Activated naive CD8-positive, alpha-beta T cell treated with anti-CD3 and anti-CD28 coated beads, Interleukin-2, amount 10 ng/mL, durations not matched to agents 7 days and 5 days (primary cell): ENCODE results near the gene RHBDF2. TPM values are rescaled to one million over a fixed set of nuclear protein-coding genes. Genes with fewer than 3 reads are reported as not detected.
"Not testable (repeated sequence)": the region's sequence is repeated elsewhere in the genome, so short reads cannot be mapped to it uniquely, and the experiment has no call there.

Source experiments
- ATAC-seq: fragments of 150-1000 bp; cut with Tn5 transposase; one replicate; pipeline ENCODE4 v1.10.0; 2021; ENCODE audit warnings: low read depth, moderate library complexity
- POLR2A ChIA-PET: fragments of 350-600 bp; sonication (Branson Sonifier 250); formaldehyde crosslinking; loops from one replicate; lab custom pipeline; 2021; ENCODE audit warnings: antibody characterized with exemption; lab: Charles Lee
- DNase-seq: peaks from one replicate; pipeline ENCODE4 v3.0.0; 2021
- H3K27ac Mint-ChIP-seq: one replicate; pipeline ENCODE4 v1.8.0; 2022; ENCODE audit warnings: mild to moderate bottlenecking, mixed read lengths
- H3K27me3 Mint-ChIP-seq: one replicate; pipeline ENCODE4 v1.8.0; 2022; ENCODE audit warnings: mild to moderate bottlenecking, moderate library complexity, mixed read lengths
- H3K36me3 Mint-ChIP-seq: one replicate; pipeline ENCODE4 v1.8.0; 2021; ENCODE audit warnings: mild to moderate bottlenecking, mixed read lengths
- H3K4me1 Mint-ChIP-seq: one replicate; pipeline ENCODE4 v1.8.0; 2021; ENCODE audit warnings: mixed read lengths
- H3K4me3 Mint-ChIP-seq: one replicate; pipeline ENCODE4 v1.8.0; 2022; ENCODE audit warnings: mild to moderate bottlenecking, moderate library complexity, mixed read lengths
- H3K9me3 Mint-ChIP-seq: one replicate; pipeline ENCODE4 v1.8.0; 2021; ENCODE audit warnings: mixed read lengths
- total RNA-seq, 2 experiments: library from RNA; stranded (reverse); gene quantifications; one replicate each; pipeline ENCODE4 v1.2.3, GENCODE V29; 2021

The RHBDF2 gene
- total RNA-seq, 2 experiments from 2014 or later = 65.1 to 67.2 TPM

GRCh38 chr17:76525513-76525833, 24.2 kb upstream of the RHBDF2 start:
- not testable (repeated sequence) for H3K4me3 Mint-ChIP-seq, DNase-seq, ATAC-seq, H3K36me3 Mint-ChIP-seq, H3K27ac Mint-ChIP-seq, H3K27me3 Mint-ChIP-seq, H3K9me3 Mint-ChIP-seq
- peaks cover 17% of the 10 kb centered on the region for H3K4me1 Mint-ChIP-seq
- POLR2A ChIA-PET = interaction anchor here (2.8 kb wide), 1 partner anchor 33 kb away, joined by 9 read pairs; no protein-coding TSS in a partner anchor

GRCh38 chr17:76524598-76525512, 23.6 kb upstream of the RHBDF2 start:
- ATAC-seq (no peak), DNase-seq (no peak)
- POLR2A ChIA-PET = interaction anchor here (2.8 kb wide), 1 partner anchor 33 kb away, joined by 9 read pairs; no protein-coding TSS in a partner anchor
- H3K36me3 Mint-ChIP-seq = no peaks in the 10 kb centered on the region
- H3K9me3 Mint-ChIP-seq = no peaks in the 10 kb centered on the region
- no peak overlapping the region for H3K27ac Mint-ChIP-seq
- peaks cover 17% of the 10 kb centered on the region for H3K4me1 Mint-ChIP-seq
- H3K27me3 Mint-ChIP-seq = peaks cover 1% of the 10 kb centered on the region
- no peak overlapping the region for H3K4me3 Mint-ChIP-seq

GRCh38 chr17:76523084-76524037, 22.1 kb upstream of the RHBDF2 start:
- Mint-ChIP-seq H3K27me3 (peaks cover 3% of the 10 kb centered on the region), H3K9me3 (no peaks in the 10 kb centered on the region), H3K27ac (peak overlapping the region; percentile 73), H3K36me3 (no peaks in the 10 kb centered on the region), H3K4me1 (peaks cover 14% of the 10 kb centered on the region), H3K4me3 (peak overlapping the region; percentile 61)
- ATAC-seq (peak; percentile 77), DNase-seq (peak; percentile 93)
- POLR2A ChIA-PET = interaction anchor here (0.8 to 2.8 kb wide), 6 partner anchors 22 to 35 kb away, joined by 3 to 9 read pairs (median 3); no protein-coding TSS in a partner anchor

- H3K9me3 Mint-ChIP-seq, H3K4me3 Mint-ChIP-seq, H3K36me3 Mint-ChIP-seq, DNase-seq, H3K27me3 Mint-ChIP-seq, ATAC-seq, H3K27ac Mint-ChIP-seq, POLR2A ChIA-PET: not testable (repeated sequence)
- H3K4me1 Mint-ChIP-seq = peaks cover 13% of the 10 kb centered on the region
Observed at GRCh38 chr17:76521683-76522082, 20.5 kb upstream of the RHBDF2 start.

GRCh38 chr17:76521262-76521661, 20.0 kb upstream of the RHBDF2 start:
- no peak for DNase-seq
- POLR2A ChIA-PET = no interaction called here
- peaks cover 16% of the 10 kb centered on the region for H3K4me1 Mint-ChIP-seq
- no peaks in the 10 kb centered on the region for H3K36me3 Mint-ChIP-seq
- H3K27me3 Mint-ChIP-seq = peaks cover 3% of the 10 kb centered on the region
- ATAC-seq = no peak
- H3K27ac Mint-ChIP-seq = no peak overlapping the region
- H3K4me3 Mint-ChIP-seq = no peak overlapping the region
- H3K9me3 Mint-ChIP-seq = no peaks in the 10 kb centered on the region

- ATAC-seq = no peak
- DNase-seq = no peak
- H3K9me3 Mint-ChIP-seq = no peaks in the 10 kb centered on the region
- H3K27ac Mint-ChIP-seq = peak overlapping the region; percentile 39
- peaks cover 29% of the 10 kb centered on the region for H3K4me1 Mint-ChIP-seq
- no peak overlapping the region for H3K4me3 Mint-ChIP-seq
- H3K27me3 Mint-ChIP-seq = peaks cover 3% of the 10 kb centered on the region
- no peaks in the 10 kb centered on the region for H3K36me3 Mint-ChIP-seq
- POLR2A ChIA-PET = no interaction called here
Observed at GRCh38 chr17:76519048-76519966, 18.1 kb upstream of the RHBDF2 start.

- POLR2A ChIA-PET = interaction anchor here (0.6 kb wide), 1 partner anchor 209 kb away, joined by 3 read pairs; the partner anchor contains the start of genes JMJD6 and METTL23
- H3K4me1 Mint-ChIP-seq = peaks cover 32% of the 10 kb centered on the region
- H3K9me3 Mint-ChIP-seq = no peaks in the 10 kb centered on the region
- no peaks in the 10 kb centered on the region for H3K36me3 Mint-ChIP-seq
- H3K27ac Mint-ChIP-seq = no peak overlapping the region
- H3K4me3 Mint-ChIP-seq = no peak overlapping the region
- DNase-seq (no peak), ATAC-seq (no peak)
- peaks cover 3% of the 10 kb centered on the region for H3K27me3 Mint-ChIP-seq
Observed at GRCh38 chr17:76517638-76518038, 16.4 kb upstream of the RHBDF2 start.

- peaks cover 38% of the 10 kb centered on the region for H3K4me1 Mint-ChIP-seq
- H3K4me3 Mint-ChIP-seq = peak overlapping the region; percentile 79
Observed at GRCh38 chr17:76515274-76515949, 14.2 kb upstream of the RHBDF2 start.

GRCh38 chr17:76514355-76514754, 13.1 kb upstream of the RHBDF2 start:
- POLR2A ChIA-PET = interaction anchor here (0.7 to 4.3 kb wide), 5 partner anchors 12 to 631 kb away, joined by 3 to 23 read pairs (median 6); partner anchors contain the start of gene RHBDF2
- peaks cover 38% of the 10 kb centered on the region for H3K4me1 Mint-ChIP-seq
- not testable (repeated sequence) for ATAC-seq, H3K36me3 Mint-ChIP-seq, H3K27me3 Mint-ChIP-seq, DNase-seq, H3K9me3 Mint-ChIP-seq
- H3K27ac Mint-ChIP-seq = peak overlapping the region; percentile 97
- H3K4me3 Mint-ChIP-seq = peak overlapping the region; percentile 15

More at GRCh38 chr17:76515274-76515949, 14.2 kb upstream of the RHBDF2 start:
- DNase-seq = peak; percentile 75
- H3K36me3 Mint-ChIP-seq = no peaks in the 10 kb centered on the region
- no peaks in the 10 kb centered on the region for H3K9me3 Mint-ChIP-seq
- peaks cover 3% of the 10 kb centered on the region for H3K27me3 Mint-ChIP-seq
- peak; percentile 84 for ATAC-seq
- peak overlapping the region; percentile 97 for H3K27ac Mint-ChIP-seq
- POLR2A ChIA-PET = interaction anchor here (0.7 to 4.3 kb wide), 8 partner anchors 8 to 154 kb away, joined by 3 to 23 read pairs (median 4); partner anchors contain the start of gene RHBDF2

- H3K27me3 Mint-ChIP-seq = peaks cover 3% of the 10 kb centered on the region
- POLR2A ChIA-PET = interaction anchor here (1.3 to 4.3 kb wide), 2 partner anchors 11 to 159 kb away, joined by 8 to 23 read pairs; partner anchors contain the start of gene RHBDF2
- H3K36me3 Mint-ChIP-seq = no peaks in the 10 kb centered on the region
- H3K27ac Mint-ChIP-seq = peak overlapping the region; percentile 80
- DNase-seq (no peak), ATAC-seq (no peak)
- no peaks in the 10 kb centered on the region for H3K9me3 Mint-ChIP-seq
- H3K4me1 Mint-ChIP-seq = peaks cover 36% of the 10 kb centered on the region
- H3K4me3 Mint-ChIP-seq = no peak overlapping the region
Observed at GRCh38 chr17:76513306-76513692, 12.1 kb upstream of the RHBDF2 start.

- POLR2A ChIA-PET = interaction anchor here (0.6 to 4.3 kb wide), 2 partner anchors 11 to 1328 kb away, joined by 3 to 23 read pairs; partner anchors contain the start of gene RHBDF2
- Mint-ChIP-seq H3K4me1 (peaks cover 31% of the 10 kb centered on the region), H3K27me3 (peaks cover 7% of the 10 kb centered on the region), H3K36me3 (no peaks in the 10 kb centered on the region), H3K4me3 (no peak overlapping the region), H3K9me3 (no peaks in the 10 kb centered on the region), H3K27ac (peak overlapping the region; percentile 80)
- ATAC-seq = no peak
- DNase-seq = no peak
Observed at GRCh38 chr17:76512366-76513305, 11.4 kb upstream of the RHBDF2 start.
